GM20000 (cell line): Measurements from ENCODE around the gene C14orf93.

Source experiments
- DNase-seq: peaks from one replicate; pipeline ENCODE4 v3.0.0; 2012; ENCODE audit warnings: low spot score
- TF ChIP-seq, protein P1 (sequence below): IDR thresholded peaks from 2 replicates; pipeline ENCODE4 v1.5.1; 2012; ENCODE audit warnings: mild to moderate bottlenecking, control low read depth; ENCODE audit errors: extremely low read depth, missing control alignments

C14orf93 gene

DNA sequence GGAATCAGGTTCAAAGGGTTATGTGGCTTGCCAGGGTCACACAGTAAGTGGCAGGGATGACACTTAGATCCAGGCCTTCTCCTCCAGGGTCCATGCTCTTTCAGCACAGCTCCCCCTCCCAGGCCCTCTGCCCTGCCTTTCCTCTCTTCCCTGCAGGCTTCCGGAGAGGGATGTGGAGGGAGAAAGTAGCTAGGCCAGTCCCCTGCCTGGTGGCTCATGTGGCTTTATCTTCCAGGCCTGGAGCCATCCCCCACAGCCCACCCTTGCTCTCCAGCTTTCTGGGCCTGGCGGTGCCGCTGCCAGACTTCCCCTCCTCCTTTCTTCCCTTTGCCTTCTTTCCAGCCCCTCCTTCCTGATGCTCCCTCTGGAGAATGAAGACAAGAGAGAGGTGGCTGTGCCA lies 33.8 kb upstream of the C14orf93 start:
- TF ChIP-seq, protein P1, sequence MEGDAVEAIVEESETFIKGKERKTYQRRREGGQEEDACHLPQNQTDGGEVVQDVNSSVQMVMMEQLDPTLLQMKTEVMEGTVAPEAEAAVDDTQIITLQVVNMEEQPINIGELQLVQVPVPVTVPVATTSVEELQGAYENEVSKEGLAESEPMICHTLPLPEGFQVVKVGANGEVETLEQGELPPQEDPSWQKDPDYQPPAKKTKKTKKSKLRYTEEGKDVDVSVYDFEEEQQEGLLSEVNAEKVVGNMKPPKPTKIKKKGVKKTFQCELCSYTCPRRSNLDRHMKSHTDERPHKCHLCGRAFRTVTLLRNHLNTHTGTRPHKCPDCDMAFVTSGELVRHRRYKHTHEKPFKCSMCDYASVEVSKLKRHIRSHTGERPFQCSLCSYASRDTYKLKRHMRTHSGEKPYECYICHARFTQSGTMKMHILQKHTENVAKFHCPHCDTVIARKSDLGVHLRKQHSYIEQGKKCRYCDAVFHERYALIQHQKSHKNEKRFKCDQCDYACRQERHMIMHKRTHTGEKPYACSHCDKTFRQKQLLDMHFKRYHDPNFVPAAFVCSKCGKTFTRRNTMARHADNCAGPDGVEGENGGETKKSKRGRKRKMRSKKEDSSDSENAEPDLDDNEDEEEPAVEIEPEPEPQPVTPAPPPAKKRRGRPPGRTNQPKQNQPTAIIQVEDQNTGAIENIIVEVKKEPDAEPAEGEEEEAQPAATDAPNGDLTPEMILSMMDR: no peak
- DNase-seq: no peak

DNA sequence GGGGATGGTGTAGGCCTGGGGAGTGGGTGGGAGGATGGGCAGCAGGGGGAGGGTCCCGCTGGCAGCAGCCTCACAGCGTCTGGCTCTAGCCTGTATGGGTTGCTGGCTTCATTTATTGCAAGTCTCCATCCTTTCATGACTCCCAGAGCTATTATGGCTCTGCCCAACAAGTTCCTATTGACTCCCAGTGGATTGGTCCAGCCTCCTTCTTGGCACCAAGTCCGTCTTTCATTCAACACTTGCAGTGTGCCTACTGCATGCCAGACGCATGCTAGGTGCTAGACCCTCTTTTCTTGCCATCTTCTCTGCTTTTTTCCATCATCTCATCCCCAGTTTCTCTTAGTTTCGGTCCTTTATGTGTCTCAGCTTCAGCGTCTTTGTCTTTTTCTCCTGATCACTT lies 33.2 kb upstream of the C14orf93 start:
- TF ChIP-seq, protein P1: no peak
- no peak for DNase-seq

DNA sequence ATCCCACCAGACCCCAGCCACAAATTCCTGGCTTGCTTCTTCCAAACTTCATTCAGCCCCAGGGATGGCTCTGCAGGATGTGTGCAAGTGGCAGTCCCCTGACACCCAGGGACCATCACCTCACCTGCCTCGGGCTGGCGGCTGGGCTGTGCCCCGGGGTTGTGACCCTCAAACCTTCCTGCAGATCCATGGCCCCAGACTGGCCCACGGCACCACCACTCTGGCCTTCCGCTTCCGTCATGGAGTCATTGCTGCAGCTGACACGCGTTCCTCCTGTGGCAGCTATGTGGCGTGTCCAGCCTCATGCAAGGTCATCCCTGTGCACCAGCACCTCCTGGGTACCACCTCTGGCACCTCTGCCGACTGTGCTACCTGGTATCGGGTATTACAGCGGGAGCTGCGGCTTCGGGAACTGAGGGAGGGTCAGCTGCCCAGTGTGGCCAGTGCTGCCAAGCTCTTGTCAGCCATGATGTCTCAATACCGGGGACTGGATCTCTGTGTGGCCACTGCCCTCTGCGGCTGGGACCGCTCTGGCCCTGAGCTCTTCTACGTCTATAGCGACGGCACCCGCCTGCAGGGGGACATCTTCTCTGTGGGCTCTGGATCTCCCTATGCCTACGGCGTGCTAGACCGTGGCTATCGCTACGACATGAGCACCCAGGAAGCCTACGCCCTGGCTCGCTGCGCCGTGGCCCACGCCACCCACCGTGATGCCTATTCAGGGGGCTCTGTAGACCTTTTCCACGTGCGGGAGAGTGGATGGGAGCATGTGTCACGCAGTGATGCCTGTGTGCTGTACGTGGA lies 32.4 kb upstream of the C14orf93 start, which contains the start of gene PSMB11:
Gene PSMB11, plus strand, starts transcription at position 51 of the 804 bp plus-strand sequence. Its CDS starts 14 bp downstream, at position 65.
- TF ChIP-seq, protein P1: no peak

DNA sequence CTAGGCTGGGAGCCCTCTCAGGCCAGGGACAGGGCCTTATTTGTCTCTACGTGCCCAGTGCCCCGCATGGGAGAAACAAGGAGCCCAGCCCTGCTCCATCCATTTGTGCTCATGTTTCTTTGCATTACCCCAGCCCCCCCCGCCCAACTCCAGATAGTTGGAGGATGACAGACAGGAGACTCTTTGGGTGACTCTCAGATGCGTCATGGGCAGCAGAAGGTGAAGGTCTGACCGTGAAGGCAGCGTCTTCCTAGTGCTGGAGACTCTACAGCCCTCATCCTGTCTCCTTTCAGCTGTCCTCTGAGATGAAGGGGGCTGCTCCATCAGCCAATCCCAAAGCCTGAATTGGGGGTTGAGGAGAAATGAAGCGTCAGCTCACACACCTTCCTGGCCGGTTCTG lies 31.8 kb upstream of the C14orf93 start:
- TF ChIP-seq, protein P1: no peak
- no peak for DNase-seq

More for the DNA sequence above, 32.4 kb upstream of the C14orf93 start, which contains the start of gene PSMB11:
- DNase-seq: no peak

DNA sequence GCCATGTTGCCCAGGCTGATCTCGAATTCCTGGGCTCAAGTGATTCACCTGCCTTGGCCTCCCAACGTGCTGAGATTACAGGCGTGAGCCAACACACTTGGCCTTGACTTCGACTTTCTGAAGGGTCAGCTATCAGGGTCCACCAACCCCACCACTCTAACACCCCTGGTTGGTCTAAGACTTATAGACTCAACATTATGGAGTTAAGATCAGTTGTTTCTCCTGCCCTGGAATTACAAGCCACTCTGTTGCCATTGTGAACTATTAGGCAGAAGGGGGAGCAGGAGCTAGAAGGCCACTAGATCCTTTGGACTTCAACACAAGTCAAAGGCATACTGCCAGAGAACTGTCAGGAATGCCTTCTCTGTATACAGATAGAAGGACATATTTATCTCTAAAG lies 30.2 kb upstream of the C14orf93 start:
- TF ChIP-seq, protein P1: no peak
- no peak for DNase-seq

DNA sequence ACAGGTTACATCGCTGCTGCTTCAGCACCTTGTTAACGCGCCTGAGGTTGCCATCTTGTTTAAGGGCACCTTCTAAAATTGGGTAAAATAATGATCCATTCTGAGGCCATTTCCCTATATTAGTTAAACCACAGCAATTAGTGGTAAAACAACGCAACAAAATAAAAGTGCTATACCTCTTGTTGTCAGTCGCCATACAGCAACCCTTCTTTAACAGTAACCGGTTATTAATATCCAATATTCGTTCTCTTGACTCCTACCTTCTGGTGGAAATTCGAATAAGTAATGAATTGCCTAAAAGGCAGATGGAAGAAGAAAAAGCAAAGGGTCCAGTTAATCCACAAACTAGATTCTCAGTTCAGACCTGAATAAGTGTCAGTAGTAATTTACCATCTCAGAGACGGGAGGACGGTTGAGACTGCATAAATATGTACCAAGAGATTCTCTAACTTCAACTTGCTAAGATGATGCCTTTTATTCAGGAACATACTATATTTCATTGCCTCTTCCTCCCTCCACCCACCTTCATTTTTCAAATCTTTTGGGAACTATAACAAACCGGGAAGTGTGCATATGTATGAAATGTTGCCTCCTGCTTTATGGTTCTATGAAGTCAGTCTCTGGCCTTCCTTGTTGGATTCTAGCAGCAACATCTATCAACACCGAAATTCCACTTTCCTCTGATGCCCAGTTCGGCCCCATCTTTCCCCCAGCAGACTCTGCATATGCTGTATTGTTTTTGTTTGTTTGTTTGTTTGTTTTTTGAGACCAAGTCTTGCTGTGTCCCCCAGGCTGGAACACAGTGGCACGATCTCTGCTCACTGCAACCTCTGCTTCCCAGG lies 25.6 kb upstream of the C14orf93 start:
- TF ChIP-seq, protein P1: no peak

More for the DNA sequence above, 25.6 kb upstream of the C14orf93 start:
- DNase-seq: no peak
